Gastrocnemius medialis (tissue), 4 donors: Measurements from ENCODE around the gene INTS15. TPM values are rescaled to one million over a fixed set of nuclear protein-coding genes. Genes with fewer than 3 reads are reported as not detected.
"Not testable (repeated sequence)": the region's sequence is repeated elsewhere in the genome, so short reads cannot be mapped to it uniquely, and the experiment has no call there.

ENCODE experiments used
- ATAC-seq, 2 donors: fragments of 150-250 bp; one replicate each; pipeline ENCODE4 v1.9.1; 2016
- DNase-seq, 2 donors: peaks; one replicate each; pipeline ENCODE4 v3.0.0-alpha.2; 2019
- H3K27ac ChIP-seq, 4 donors: fragments of 200-600 bp; sonication (generic); 1 replicate in 1 of 4; 2 replicates in 3 of 4; pipeline ENCODE4 v1.5.1; 2016 to 2018; ENCODE audit warnings: mild to moderate bottlenecking in 2 of 4, moderate library complexity in 1 of 4
- H3K27me3 ChIP-seq, 3 donors: fragments of 200-600 bp; sonication (generic) in 2 of 3; 1 replicate in 1 of 3; 2 replicates in 2 of 3; pipeline versions ENCODE4 v1.5.1 to v1.6.0; 2016 to 2019; ENCODE audit warnings: mild to moderate bottlenecking in 1 of 3, moderate library complexity in 1 of 3
- H3K36me3 ChIP-seq, 2 donors: fragments of 200-600 bp; sonication (generic) in 1 of 2; one replicate each; pipeline ENCODE4 v1.5.1; 2017 to 2018
- H3K4me1 ChIP-seq, 2 donors: fragments of 200-600 bp; sonication (generic) in 1 of 2; one replicate each; pipeline ENCODE4 v1.5.1; 2016 to 2017; ENCODE audit warnings: mild to moderate bottlenecking in 2 of 2
- H3K4me3 ChIP-seq, 4 donors: fragments of 200-600 bp; sonication (generic) in 3 of 4; 1 replicate in 1 of 4; 2 replicates in 3 of 4; pipeline ENCODE4 v1.5.1; 2016 to 2019; ENCODE audit warnings: mild to moderate bottlenecking in 2 of 4
- H3K9me3 ChIP-seq, 3 donors: fragments of 200-600 bp; sonication (generic) in 2 of 3; 1 replicate in 1 of 3; 2 replicates in 2 of 3; pipeline ENCODE4 v1.5.1; 2016 to 2019
- CTCF ChIP-seq, 5 experiments: fragments of 450-650 bp in 3 of 5; fragments of 200-600 bp in 2 of 5; sonication (generic) in 2 of 5; IDR thresholded peaks in 4 of 5; conservative IDR thresholded peaks in 1 of 5; 1 replicate in 4 of 5; 2 replicates in 1 of 5; pipeline ENCODE4 v1.5.1; 2016 to 2019; ENCODE audit warnings: antibody characterized with exemption in 5 of 5, mild to moderate bottlenecking in 3 of 5, moderate library complexity in 3 of 5
- POLR2A ChIP-seq, 2 donors: fragments of 450-650 bp; IDR thresholded peaks; one replicate each; pipeline ENCODE4 v1.6.1; 2017; ENCODE audit warnings: antibody characterized with exemption in 2 of 2, mild to moderate bottlenecking in 2 of 2, moderate library complexity in 2 of 2
- in situ Hi-C, 4 donors: fragments of 200-750 bp; cut with MboI; loops; one replicate each; pipeline versions ENCODE4 v1.15.0 to v1.8.0; 2017; ENCODE audit warnings: low sequenced_read_pairs in 4 of 4
- intact Hi-C: fragments of 100-400 bp; cut with DNase I; formaldehyde crosslinking; loops from one replicate; pipeline ENCODE4 v1.15.1; 2023; ENCODE audit warnings: low total_unique reads
- total RNA-seq, 4 donors: library from RNA; depleted of rRNA; stranded (reverse); fragments of >200 nt; gene quantifications; one replicate each; pipeline versions ENCODE4 v1.1.0 to v1.2.3, GENCODE V29; 2016

The INTS15 gene
- total RNA-seq, 4 donors from 2014 or later, result 20.1 to 30.4 (median 26.1) TPM

DNA sequence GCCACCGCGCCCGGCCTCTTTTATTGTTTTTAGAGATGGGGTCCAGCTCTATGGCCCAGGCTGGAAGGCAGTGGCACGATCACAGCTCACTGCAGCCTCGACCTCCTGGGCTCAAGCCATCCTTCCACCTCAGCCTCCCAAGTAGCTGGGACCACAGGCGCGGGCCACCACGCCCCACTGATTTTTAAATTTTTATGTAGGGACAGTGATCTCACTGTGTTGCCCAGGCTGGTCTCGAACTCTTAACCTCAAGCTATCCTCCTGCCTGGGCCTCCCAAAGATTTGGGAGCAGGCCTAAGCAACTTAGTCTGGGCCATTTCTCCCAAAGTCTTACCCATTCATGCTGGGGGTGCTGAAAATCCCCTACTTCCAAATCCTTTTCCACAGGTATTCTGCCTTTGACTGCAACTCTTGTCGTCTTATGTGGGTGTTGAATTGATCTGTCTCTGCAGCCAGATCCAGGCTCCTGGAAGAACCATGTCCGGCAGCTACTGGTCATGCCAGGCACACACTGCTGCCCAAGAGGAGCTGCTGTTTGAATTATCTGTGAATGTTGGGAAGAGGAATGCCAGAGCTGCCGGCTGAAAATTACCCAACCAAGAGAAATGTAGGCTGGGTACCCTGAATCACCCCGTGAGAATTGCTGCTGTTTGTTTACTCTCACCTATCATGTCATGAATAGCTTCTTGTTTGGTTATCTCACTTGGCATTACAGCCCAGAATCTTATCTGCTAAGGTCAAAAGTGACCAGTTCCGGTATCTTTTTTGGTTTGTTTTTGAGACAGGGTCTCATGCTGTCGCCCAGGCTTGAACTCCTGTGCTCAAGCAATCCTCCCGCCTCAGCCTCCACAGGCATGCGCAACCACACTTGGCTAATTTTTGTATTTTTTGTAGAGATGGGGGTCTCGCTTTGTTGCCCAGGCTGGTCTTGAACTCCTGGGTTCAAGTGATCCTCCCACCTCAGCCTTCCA lies 11.4 kb upstream of the INTS15 start:
- Histone ChIP-seq H3K27me3 (no peaks in the 10 kb centered on the region), H3K9me3 (no peaks in the 10 kb centered on the region), H3K36me3 (peaks cover 8 to 34% of the 10 kb centered on the region in 2 donors), H3K27ac (peak overlapping the region; percentile 85 to 95 (median 92)), H3K4me1 (peaks cover 0 to 5% of the 10 kb centered on the region in 2 donors), H3K4me3 (peak overlapping the region; percentile 70 to 88 (median 77))
- TF ChIP-seq CTCF (IDR thresholded peaks at IDR 0.05 in 4 of 5, conservative IDR thresholded peaks at IDR 0.05 in 1 of 5), result no peak
- DNase-seq (no peak), ATAC-seq (no peak)
- intact Hi-C loops, result loop anchor here (10.0 kb wide), 2 partner anchors 64 to 126 kb away; partner anchors contain the start of gene ZNF12
- in situ Hi-C loops, result no loop called here

- Histone ChIP-seq H3K4me1 (peaks cover 0 to 5% of the 10 kb centered on the region in 2 donors), H3K36me3 (peaks cover 8 to 45% of the 10 kb centered on the region in 2 donors), H3K27ac (no peak overlapping the region), H3K4me3 (no peak overlapping the region), H3K27me3 (no peaks in the 10 kb centered on the region), H3K9me3 (no peaks in the 10 kb centered on the region)
- in situ Hi-C loops, result no loop called here
- intact Hi-C loops, result loop anchor here (10.0 kb wide), 2 partner anchors 65 to 125 kb away; partner anchors contain the start of gene ZNF12
- no peak for ATAC-seq
- no peak for TF ChIP-seq CTCF (IDR thresholded peaks at IDR 0.05 in 4 of 5, conservative IDR thresholded peaks at IDR 0.05 in 1 of 5)
- no peak for TF ChIP-seq POLR2A (IDR thresholded peaks at IDR 0.05)
- no peak for DNase-seq
Observed at GRCh38 chr7:6579446-6579845, 10.4 kb upstream of the INTS15 start.

- intact Hi-C loops, result loop anchor here (5.0 kb wide), 1 partner anchor 51 kb away; the partner anchor contains the start of gene ZNF316
- H3K4me3 ChIP-seq, H3K9me3 ChIP-seq, H3K27ac ChIP-seq, in situ Hi-C loops, ATAC-seq, DNase-seq, H3K27me3 ChIP-seq: not testable (repeated sequence)
- peaks cover 8 to 77% of the 10 kb centered on the region in 2 donors for H3K36me3 ChIP-seq
- peaks cover 9 to 11% of the 10 kb centered on the region in 2 donors for H3K4me1 ChIP-seq
Observed at GRCh38 chr7:6585746-6586432, 3.9 kb upstream of the INTS15 start.

DNA sequence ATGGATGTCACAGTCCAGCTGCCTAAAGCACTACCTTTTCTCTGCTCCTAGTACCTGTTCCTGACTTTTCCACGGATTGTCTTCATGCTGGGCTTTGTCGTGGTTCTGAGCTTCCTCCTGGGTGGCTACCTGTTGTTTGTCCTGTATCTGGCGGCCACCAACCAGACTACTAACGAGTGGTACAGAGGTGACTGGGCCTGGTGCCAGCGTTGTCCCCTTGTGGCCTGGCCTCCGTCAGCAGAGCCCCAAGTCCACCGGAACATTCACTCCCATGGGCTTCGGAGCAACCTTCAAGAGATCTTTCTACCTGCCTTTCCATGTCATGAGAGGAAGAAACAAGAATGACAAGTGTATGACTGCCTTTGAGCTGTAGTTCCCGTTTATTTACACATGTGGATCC lies 1.3 kb upstream of the INTS15 start:
- Histone ChIP-seq H3K27me3 (no peaks in the 10 kb centered on the region), H3K9me3 (no peaks in the 10 kb centered on the region), H3K4me1 (peaks cover 14 to 15% of the 10 kb centered on the region in 2 donors), H3K36me3 (peaks cover 0 to 68% of the 10 kb centered on the region in 2 donors), H3K27ac (no peak overlapping the region), H3K4me3 (no peak overlapping the region)
- ATAC-seq, result no peak
- in situ Hi-C loops, result no loop called here
- TF ChIP-seq POLR2A (IDR thresholded peaks at IDR 0.05), result no peak
- TF ChIP-seq CTCF (IDR thresholded peaks at IDR 0.05 in 4 of 5, conservative IDR thresholded peaks at IDR 0.05 in 1 of 5), result no peak
- intact Hi-C loops, result loop anchor here (5.0 kb wide), 1 partner anchor 49 kb away; the partner anchor contains the start of gene ZNF316
- DNase-seq, result no peak
